Spleen (tissue), 11 donors: ENCODE measurements around the gene BLCAP. TPM values are rescaled to one million over a fixed set of nuclear protein-coding genes. Genes with fewer than 3 reads are reported as not detected.
A peak's percentile ranks its signal among the peaks of the same experiment; 100 is the strongest.

Experiments used
- DNase-seq: peaks from one replicate; pipeline ENCODE4 v3.0.0-alpha.2; 2020
- H3K27ac ChIP-seq, 8 donors: fragments of 200-600 bp; sonication (generic) in 7 of 8; 1 replicate in 4 of 8; 2 replicates in 4 of 8; pipeline versions ENCODE4 v1.5.0 to v1.8.0; 2016 to 2021; ENCODE audit warnings: inconsistent platforms in 4 of 8, mild to moderate bottlenecking in 4 of 8, moderate library complexity in 1 of 8
- H3K27me3 ChIP-seq, 7 donors: fragments of 200-600 bp; sonication (generic) in 6 of 7; replicated peaks in 1 of 7; 1 replicate in 4 of 7; 2 replicates in 3 of 7; pipeline versions ENCODE4 v1.5.0 to v1.8.0; 2016 to 2021; ENCODE audit warnings: inconsistent platforms in 3 of 7, mild to moderate bottlenecking in 1 of 7
- H3K36me3 ChIP-seq, 6 donors: fragments of 200-600 bp; sonication (generic) in 5 of 6; 1 replicate in 4 of 6; 2 replicates in 2 of 6; pipeline versions ENCODE4 v1.5.0 to v1.8.0; 2016 to 2021; ENCODE audit warnings: inconsistent platforms in 2 of 6
- H3K4me1 ChIP-seq, 6 donors: fragments of 200-600 bp; sonication (generic) in 5 of 6; 1 replicate in 3 of 6; 2 replicates in 3 of 6; pipeline versions ENCODE4 v1.5.0 to v1.8.0; 2016 to 2021; ENCODE audit warnings: inconsistent platforms in 3 of 6
- H3K4me3 ChIP-seq, 8 donors: fragments of 200-600 bp; sonication (generic) in 7 of 8; 1 replicate in 4 of 8; 2 replicates in 4 of 8; pipeline versions ENCODE4 v1.5.0 to v1.8.0; 2016 to 2021; ENCODE audit warnings: inconsistent platforms in 4 of 8, mild to moderate bottlenecking in 4 of 8, moderate library complexity in 2 of 8
- H3K9me3 ChIP-seq, 8 donors: fragments of 200-600 bp; sonication (generic) in 7 of 8; 1 replicate in 4 of 8; 2 replicates in 4 of 8; pipeline versions ENCODE4 v1.5.0 to v1.8.0; 2016 to 2021; ENCODE audit warnings: inconsistent platforms in 4 of 8
- POLR2A ChIP-seq, 3 donors: fragments of 450-650 bp; IDR thresholded peaks; one replicate each; pipeline ENCODE4 v1.5.1; 2017; ENCODE audit warnings: antibody characterized with exemption in 3 of 3, mild to moderate bottlenecking in 1 of 3
- POLR2AphosphoS5 ChIP-seq, 3 donors: sonication (generic); formaldehyde crosslinking; IDR thresholded peaks; one replicate each; pipeline ENCODE4 v1.5.1; 2017; ENCODE audit warnings: antibody characterized with exemption in 3 of 3
- WGBS, 5 donors: extraction: QIAGEN DNeasy Blood & Tissue Kit in 3 of 5; methylation state at CpG; one replicate each; pipeline versions ENCODE4 v1.1.5 to v1.1.7; 2013 to 2018; 5-methylcytosine and 5-hydroxymethylcytosine counted together
- intact Hi-C: fragments of 100-400 bp; cut with DNase I; formaldehyde crosslinking; loops from one replicate; pipeline ENCODE4 v1.15.0; 2023; ENCODE audit warnings: low total_unique reads
- polyA plus RNA-seq, 3 donors: library from polyadenylated mRNA; stranded (reverse); fragments of 200-250 nt; gene quantifications; one replicate each; pipeline ENCODE4 v1.2.1, GENCODE V29; 2013
- total RNA-seq, 7 donors: library from RNA; depleted of rRNA in 3 of 7; stranded (reverse); fragments of >200 nt in 3 of 7; fragmentation: NEBNext Ultra II Directional in 4 of 7; extraction: Animal tissue kit (Norgen Biotek cat#: 25700) in 4 of 7; gene quantifications; one replicate each; pipeline versions ENCODE4 v1.1.0 to v1.2.1, GENCODE V29; 2016 to 2021
- TF ChIP-seq, protein P1 (sequence below), 11 experiments: fragments of 200-600 bp in 7 of 11; fragments of 450-650 bp in 4 of 11; sonication (generic) in 4 of 11; IDR thresholded peaks in 8 of 11; conservative IDR thresholded peaks in 3 of 11; 1 replicate in 7 of 11; 2 replicates in 4 of 11; pipeline versions ENCODE4 v1.4.0 to v1.8.0; 2016 to 2021; ENCODE audit warnings: antibody characterized with exemption in 11 of 11, inconsistent platforms in 4 of 11, mild to moderate bottlenecking in 1 of 11
- donor health status: healthy with polysubstance abuse.
- donor health status: DM: no; HTN: no; CAD: no; lungs with moderate emphysema.
- donor health status: DM: no; HTN: no; CAD: no.
- donor health status: Bipolar disorder and iron deficiency.
- donor health status: healthy.
- donor health status: DM: no; HTN: no; CAD: no.
- donor health status: DM: yes; HTN: yes; CAD: no.

The BLCAP gene
- total and polyA plus RNA-seq, 10 donors, result 56.8 to 94.7 (median 67.3) TPM

- no peak for DNase-seq
- no peaks in the 10 kb centered on the region for H3K9me3 ChIP-seq
- no peak for TF ChIP-seq POLR2AphosphoS5 (IDR thresholded peaks at IDR 0.05)
- no peak for TF ChIP-seq POLR2A (IDR thresholded peaks at IDR 0.05)
- TF ChIP-seq, protein P1, sequence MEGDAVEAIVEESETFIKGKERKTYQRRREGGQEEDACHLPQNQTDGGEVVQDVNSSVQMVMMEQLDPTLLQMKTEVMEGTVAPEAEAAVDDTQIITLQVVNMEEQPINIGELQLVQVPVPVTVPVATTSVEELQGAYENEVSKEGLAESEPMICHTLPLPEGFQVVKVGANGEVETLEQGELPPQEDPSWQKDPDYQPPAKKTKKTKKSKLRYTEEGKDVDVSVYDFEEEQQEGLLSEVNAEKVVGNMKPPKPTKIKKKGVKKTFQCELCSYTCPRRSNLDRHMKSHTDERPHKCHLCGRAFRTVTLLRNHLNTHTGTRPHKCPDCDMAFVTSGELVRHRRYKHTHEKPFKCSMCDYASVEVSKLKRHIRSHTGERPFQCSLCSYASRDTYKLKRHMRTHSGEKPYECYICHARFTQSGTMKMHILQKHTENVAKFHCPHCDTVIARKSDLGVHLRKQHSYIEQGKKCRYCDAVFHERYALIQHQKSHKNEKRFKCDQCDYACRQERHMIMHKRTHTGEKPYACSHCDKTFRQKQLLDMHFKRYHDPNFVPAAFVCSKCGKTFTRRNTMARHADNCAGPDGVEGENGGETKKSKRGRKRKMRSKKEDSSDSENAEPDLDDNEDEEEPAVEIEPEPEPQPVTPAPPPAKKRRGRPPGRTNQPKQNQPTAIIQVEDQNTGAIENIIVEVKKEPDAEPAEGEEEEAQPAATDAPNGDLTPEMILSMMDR (IDR thresholded peaks at IDR 0.05 in 8 of 11, conservative IDR thresholded peaks at IDR 0.05 in 3 of 11), result no peak
- H3K36me3 ChIP-seq, result no peaks in the 10 kb centered on the region
- no peak overlapping the region for H3K4me3 ChIP-seq
- H3K27ac ChIP-seq, result no peak overlapping the region
- intact Hi-C loops, result loop anchor here (5.0 kb wide), 2 partner anchors 151 to 266 kb away; no protein-coding TSS in a partner anchor
- peaks cover 0 to 26% (median 13%) of the 10 kb centered on the region in 6 donors for H3K4me1 ChIP-seq
- WGBS, 5 donors, result 51 to 72% (median 60%) methylated on average over 2 of the region's 2 CpGs
- no peaks in the 10 kb centered on the region for H3K27me3 ChIP-seq
Measured at GRCh38 chr20:37533154-37533715, 5.6 kb upstream of the BLCAP start.

- Histone ChIP-seq H3K27ac (no peak overlapping the region), H3K4me3 (no peak overlapping the region), H3K4me1 (peaks cover 0 to 31% (median 16%) of the 10 kb centered on the region in 6 donors), H3K9me3 (no peaks in the 10 kb centered on the region), H3K27me3 (no peaks in the 10 kb centered on the region), H3K36me3 (no peaks in the 10 kb centered on the region)
- TF ChIP-seq POLR2AphosphoS5 (IDR thresholded peaks at IDR 0.05), result no peak
- no peak for TF ChIP-seq POLR2A (IDR thresholded peaks at IDR 0.05)
- TF ChIP-seq, protein P1 (IDR thresholded peaks at IDR 0.05 in 8 of 11, conservative IDR thresholded peaks at IDR 0.05 in 3 of 11), result no peak
- intact Hi-C loops, result loop anchor here (5.0 kb wide), 2 partner anchors 150 to 265 kb away; no protein-coding TSS in a partner anchor
- 71 to 87% (median 84%) methylated on average over 3 of the region's 3 CpGs for WGBS, 5 donors
- peak; percentile 12 for DNase-seq
Measured at GRCh38 chr20:37531856-37532255, 4.2 kb upstream of the BLCAP start.

GRCh38 chr20:37530696-37531095, 3.0 kb upstream of the BLCAP start:
- no peak for DNase-seq
- WGBS, 5 donors, result 81 to 89% (median 82%) methylated on average over 2 of the region's 2 CpGs
- TF ChIP-seq, protein P1 (IDR thresholded peaks at IDR 0.05 in 8 of 11, conservative IDR thresholded peaks at IDR 0.05 in 3 of 11), result no peak
- no peak for TF ChIP-seq POLR2A (IDR thresholded peaks at IDR 0.05)
- no peak for TF ChIP-seq POLR2AphosphoS5 (IDR thresholded peaks at IDR 0.05)

DNA sequence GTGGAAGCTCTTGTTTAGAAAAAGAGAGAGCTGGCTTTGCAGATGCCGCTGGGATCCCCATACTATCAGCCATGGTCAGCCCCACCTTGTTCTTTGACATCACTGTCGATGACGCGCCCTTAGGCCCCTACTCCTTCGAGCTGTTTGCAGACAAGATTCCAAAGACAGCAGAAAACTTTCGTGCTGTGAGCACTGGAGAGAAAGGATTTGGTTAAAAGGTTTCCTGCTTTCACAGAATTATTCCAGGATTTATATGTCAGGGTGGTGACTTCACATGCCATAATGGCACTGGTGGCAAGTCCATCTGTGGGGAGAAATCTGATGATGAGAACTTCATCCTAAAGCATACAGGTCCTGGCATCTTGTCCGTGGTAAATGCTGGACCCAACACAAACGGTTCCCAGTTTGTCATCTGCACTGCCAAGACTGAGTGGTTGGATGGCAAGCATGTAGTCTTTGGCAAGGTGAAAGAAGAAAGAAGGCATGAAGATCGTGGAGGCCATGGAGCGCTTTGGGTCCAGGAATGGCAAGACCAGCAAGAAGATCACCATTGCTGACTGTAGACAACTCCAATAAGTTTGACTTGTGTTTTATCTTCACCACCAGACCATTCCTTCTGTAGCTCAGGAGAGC, 2.4 kb upstream of the BLCAP start:
- H3K27me3 ChIP-seq, result no peaks in the 10 kb centered on the region
- no peak overlapping the region for H3K27ac ChIP-seq
- intact Hi-C loops, result loop anchor here (5.0 kb wide), 3 partner anchors 148 to 333 kb away; no protein-coding TSS in a partner anchor
- peak; percentile 44 for DNase-seq
- 87 to 94% (median 90%) methylated on average over 10 of the region's 10 CpGs for WGBS, 5 donors
- H3K36me3 ChIP-seq, result no peaks in the 10 kb centered on the region
- TF ChIP-seq, protein P1 (IDR thresholded peaks at IDR 0.05 in 8 of 11, conservative IDR thresholded peaks at IDR 0.05 in 3 of 11), result no peak
- TF ChIP-seq POLR2A (IDR thresholded peaks at IDR 0.05) (no peak), POLR2AphosphoS5 (IDR thresholded peaks at IDR 0.05) (no peak)
- H3K4me3 ChIP-seq, result no peak overlapping the region
- peaks cover 12 to 48% (median 34%) of the 10 kb centered on the region in 6 donors for H3K4me1 ChIP-seq
- no peaks in the 10 kb centered on the region for H3K9me3 ChIP-seq

More at GRCh38 chr20:37530696-37531095, 3.0 kb upstream of the BLCAP start:
- intact Hi-C loops, result loop anchor here (5.0 kb wide), 2 partner anchors 148 to 263 kb away; no protein-coding TSS in a partner anchor
- H3K27me3 ChIP-seq, result no peaks in the 10 kb centered on the region
- no peak overlapping the region for H3K27ac ChIP-seq
- H3K4me3 ChIP-seq, result no peak overlapping the region
- peaks cover 6 to 42% (median 28%) of the 10 kb centered on the region in 6 donors for H3K4me1 ChIP-seq
- H3K9me3 ChIP-seq, result no peaks in the 10 kb centered on the region
- H3K36me3 ChIP-seq, result no peaks in the 10 kb centered on the region
